Tongue (tissue), 2 donors: ENCODE data around the gene DNAH9. TPM values are rescaled to one million over a fixed set of nuclear protein-coding genes. Genes with fewer than 3 reads are reported as not detected.

ENCODE experiments used
- DNase-seq: peaks from one replicate; pipeline ENCODE4 v3.0.0-alpha.2; 2015
- total RNA-seq: library from RNA; depleted of rRNA; stranded (reverse); fragments of >200 nt; gene quantifications from one replicate; pipeline ENCODE4 v1.2.3, GENCODE V29; 2014

Gene DNAH9
- total RNA-seq, 1 donor from 2014 or later: 1.3 TPM

DNA sequence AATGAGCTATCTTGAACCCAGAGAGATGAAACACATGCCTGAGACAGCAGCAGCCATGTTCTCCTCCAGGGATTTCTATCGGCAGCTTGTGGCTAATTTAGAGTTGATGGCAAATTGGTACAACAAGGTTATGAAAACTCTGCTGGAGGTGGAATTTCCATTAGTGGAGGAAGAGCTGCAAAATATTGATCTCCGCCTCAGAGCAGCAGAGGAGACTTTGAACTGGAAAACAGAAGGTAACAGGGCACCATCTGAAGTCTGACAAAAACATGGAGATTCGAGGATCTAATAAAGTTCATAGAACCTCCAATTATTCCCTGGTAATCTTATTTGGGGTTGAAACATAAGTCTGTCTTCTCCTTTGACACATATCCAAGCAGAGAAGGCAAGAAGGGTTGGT is 52.8 kb downstream of the DNAH9 start:
- no peak for DNase-seq

DNA sequence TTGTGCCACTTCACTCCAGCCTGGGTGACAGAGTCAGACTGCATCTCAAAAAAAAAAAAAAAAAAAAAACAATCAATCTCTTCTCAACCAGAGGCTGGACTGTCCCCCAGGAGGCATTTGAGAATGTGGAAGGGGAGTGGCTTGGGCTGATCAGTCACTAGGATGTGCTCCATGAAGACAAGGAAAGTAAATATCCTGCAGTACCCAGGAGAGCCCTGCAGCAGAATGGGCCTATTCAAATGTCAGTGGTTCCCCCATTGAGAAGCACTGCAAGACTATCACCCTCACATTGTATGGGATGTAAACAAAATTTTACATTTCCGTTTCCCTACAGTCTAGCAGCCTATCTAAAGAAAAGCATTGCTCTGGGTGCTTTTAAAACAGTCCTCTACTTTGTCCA is 70.3 kb downstream of the DNAH9 start:
- DNase-seq: no peak

DNA sequence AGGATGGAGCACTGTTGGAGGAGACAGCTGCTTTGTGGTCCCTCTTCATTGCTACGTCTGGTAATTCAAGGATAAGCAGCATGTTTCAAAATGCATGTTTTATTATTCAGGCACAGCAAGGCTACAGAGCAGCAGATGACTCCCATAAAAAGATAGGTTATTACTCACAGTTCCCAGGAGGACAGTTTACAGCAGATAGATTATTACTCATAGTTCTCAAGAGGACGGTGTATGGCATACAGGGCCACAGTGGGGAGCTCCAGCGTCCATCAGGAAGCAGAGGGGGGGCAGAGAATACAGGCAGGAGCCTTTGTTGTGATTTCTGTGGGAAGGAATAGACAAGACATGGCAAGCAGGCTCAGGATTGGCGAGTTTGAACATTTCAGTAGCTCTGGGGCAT is 72.9 kb downstream of the DNAH9 start:
- DNase-seq: no peak

DNA sequence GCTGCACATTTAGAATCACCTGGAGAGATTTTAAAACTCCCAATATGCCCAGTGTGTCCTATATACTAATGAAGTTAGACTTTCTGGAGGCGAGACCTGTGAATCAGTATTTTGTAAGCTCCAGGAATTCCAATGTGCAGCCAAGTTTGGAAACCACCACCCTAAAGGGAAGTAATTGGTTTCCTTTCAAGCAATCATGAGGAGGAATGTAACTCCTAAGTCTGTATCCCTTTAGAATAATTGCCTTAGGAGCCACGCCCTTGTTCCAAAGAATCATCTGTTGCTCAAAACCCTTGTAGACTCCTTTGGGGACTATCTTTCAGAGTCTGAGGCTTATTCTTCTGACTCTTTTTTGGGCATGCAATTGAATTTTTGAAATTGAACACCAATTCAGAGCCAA is 84.4 kb downstream of the DNAH9 start:
- no peak for DNase-seq

DNA sequence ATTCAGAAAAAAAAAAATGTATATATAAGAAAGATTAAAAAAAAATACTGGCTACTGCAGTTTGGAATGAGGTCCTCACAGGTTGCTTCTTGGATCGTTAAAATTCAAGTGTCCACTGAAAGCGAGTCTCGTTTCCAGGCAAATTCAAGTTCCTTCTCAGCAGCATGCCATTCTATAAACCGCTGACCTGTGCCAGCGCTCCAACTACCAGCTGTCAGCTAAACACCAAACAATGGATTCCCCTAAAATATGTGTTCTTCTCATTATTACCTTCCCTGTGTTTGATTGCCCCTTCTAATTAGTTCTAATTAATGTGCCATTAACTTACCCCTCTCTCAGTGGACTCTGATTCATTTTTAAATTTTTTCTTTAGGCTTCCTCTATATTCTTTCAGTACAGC is 92.4 kb downstream of the DNAH9 start:
- DNase-seq: peak; percentile 7

DNA sequence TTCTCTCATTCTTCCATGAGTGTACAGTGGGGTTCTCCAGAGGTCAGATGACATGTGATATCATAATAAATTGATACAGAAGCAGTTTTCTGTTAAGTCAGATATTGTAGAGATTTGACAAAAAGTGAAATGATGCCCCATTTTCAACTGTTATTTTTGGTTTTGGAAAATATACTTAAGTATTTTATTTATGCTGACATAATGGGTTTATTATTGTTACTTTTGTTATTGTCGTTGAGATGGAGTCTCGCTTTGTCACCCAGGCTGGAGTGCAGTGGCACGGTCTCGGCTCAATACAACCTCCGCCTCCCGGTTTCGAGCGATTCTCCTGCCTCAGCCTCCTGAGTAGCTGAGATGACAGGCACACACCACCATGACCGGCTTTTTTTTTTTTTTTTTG is 94.4 kb downstream of the DNAH9 start:
- no peak for DNase-seq

DNA sequence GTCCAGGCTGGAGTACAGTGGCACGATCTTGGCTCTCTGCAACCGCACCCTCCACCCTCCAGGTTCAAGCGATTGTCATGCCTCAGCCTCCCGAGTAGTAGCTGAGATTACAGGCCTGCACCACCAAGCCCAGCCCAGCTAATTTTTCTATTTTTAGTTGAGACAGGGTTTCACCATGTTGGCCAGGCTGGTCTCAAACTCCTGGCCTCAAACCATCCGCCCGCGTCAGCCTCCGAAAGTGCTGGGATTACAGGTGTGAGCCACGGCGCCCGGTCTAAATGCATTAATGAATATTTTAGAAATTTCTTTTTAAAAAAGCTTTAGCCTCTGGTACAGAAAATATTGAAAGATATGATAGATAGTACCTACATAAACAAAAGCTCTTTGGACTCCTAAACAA is 95.0 kb downstream of the DNAH9 start:
- no peak for DNase-seq

DNA sequence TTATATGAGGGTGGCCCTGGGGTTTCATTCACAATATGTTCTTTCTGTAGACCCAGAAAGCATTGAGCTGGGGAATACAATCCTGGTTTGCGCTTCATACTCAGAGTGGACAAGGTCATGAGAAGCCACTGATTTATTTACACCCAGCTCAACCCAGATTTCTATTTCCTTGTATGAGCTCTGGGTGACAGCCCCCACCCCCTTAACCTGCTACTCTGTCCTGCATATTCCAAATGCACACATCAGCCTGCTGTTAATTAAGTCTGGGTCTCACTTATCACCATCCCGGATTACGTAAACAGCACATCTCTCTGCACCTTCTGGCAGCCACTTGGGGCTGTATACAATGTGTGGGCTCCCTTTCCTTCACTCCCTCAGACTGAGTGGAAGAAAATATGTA is 102.4 kb downstream of the DNAH9 start:
- no peak for DNase-seq

DNA sequence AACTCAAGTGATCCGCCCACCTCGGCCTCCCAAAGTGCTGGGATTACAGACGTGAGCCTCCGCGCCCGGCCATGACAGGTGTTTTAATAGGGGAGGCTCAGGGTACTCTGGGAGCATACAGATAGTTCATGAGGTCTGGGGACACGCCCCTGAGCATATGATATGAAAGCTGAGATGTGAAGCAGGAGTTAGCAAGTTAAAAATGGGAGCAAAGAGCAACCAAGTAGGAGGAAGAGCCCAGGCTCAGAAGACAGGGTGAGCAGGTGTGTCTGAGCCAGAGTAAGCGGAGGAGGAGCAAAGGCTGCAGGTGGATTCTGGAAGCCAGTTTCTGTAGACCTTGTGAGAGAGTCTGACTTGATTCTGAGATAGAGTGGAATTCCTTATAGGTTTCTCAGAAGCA is 103.6 kb downstream of the DNAH9 start:
- DNase-seq: peak; percentile 52

DNA sequence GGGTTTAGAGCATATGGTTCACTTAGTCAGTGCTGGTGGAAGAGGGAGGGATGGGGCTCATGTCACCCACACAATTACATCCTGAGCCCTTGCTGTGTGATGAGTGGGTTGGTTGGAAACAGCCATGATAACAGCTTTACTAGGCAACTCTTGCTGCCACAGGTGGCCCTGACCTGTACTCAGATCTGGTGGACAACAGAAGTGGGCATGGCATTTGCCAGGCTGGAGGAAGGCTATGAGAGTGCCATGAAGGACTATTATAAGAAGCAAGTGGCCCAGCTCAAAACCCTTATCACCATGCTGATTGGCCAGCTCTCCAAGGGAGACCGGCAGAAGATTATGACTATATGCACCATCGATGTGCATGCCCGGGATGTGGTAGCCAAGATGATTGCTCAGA is 105.8 kb downstream of the DNAH9 start:
- no peak for DNase-seq

DNA sequence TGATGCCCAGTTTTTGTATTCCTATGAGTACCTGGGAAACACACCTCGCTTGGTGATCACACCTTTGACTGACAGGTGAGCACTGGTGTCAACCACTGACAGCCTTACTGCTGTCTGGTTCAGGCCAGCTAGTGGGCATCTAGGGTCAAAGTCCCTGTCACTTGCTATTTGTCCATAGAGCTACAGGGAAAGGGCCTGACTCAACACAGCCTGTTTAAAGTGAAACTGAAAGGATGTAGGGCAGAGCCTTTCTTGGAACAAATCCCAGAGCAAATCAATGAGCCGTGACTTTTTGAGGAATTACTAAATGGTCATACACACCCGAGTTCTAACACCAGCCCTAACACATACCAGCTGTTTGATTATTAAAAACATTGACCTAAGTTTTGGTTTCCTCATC is 106.8 kb downstream of the DNAH9 start:
- DNase-seq: peak; percentile 48

DNA sequence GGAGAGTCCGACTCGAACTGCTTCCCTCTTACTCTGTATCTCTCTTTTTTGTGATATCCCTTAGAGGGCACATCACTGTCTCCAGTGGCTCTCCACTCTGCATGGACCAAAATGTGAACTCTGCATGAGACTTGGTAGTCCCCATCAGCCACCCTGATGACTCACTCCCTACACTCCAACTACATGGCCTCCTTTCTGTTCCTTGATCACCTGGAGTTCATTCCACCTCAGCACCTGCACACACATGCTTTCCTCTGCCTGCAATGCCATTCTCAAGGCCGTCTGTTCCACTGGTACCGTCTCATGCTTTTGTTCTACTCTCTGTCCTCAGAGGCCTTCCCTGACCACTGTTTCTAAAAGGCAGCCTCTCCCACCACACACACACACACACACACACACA is 109.3 kb downstream of the DNAH9 start:
- DNase-seq: no peak

DNA sequence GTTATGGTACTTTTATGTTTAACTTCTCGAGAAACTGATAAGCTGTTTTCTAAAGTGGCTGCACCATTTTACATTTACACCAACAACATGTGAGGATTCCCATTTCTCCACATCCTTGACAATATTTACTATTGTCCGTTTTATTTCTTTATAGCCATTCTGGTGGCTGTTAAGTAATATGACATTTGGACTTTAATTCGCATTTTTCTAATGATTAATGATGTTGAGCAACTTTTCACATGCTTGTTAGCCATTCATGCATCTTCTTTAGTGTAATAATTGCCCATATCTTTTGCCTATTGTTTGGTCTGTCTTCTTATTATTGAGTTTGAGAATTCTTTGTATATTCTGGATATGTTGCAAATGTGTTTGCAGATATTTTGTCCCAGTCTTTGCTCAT is 114.2 kb downstream of the DNAH9 start:
- no peak for DNase-seq

DNA sequence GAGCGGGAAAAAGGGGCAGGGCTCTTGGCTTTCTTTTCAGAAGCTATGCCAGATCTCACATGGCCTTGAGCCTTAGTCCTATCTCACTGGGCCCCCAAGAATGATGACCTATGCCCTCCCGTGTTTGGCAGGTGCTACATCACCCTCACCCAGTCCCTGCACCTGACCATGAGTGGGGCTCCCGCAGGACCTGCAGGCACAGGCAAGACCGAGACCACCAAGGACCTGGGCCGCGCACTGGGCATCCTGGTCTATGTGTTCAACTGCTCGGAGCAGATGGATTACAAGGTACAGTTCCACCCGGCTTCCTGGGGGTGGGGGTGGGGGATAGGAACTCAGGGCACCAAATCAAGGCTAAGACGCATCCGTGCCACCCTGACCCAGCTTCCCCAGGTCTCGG is 120.9 kb downstream of the DNAH9 start:
- DNase-seq: no peak

DNA sequence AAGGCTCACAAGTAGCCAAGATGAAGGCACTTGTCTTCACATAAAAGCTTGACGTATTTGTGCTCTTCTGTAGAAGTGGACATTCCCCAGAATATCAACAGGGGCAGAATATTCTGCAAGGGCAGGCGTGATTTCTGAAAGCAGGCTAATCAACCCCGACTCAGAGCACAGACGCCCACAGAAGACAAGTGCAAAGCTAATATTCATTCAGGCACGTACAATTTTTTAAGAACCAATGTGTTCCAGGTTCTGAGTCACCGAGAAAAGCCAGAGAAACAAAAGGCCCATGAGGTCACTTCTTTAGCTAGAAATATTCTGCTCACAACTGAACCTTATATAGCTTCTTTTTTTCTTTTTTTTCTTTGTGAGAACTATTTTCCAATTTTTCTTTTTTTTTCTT is 121.6 kb downstream of the DNAH9 start:
- no peak for DNase-seq

DNA sequence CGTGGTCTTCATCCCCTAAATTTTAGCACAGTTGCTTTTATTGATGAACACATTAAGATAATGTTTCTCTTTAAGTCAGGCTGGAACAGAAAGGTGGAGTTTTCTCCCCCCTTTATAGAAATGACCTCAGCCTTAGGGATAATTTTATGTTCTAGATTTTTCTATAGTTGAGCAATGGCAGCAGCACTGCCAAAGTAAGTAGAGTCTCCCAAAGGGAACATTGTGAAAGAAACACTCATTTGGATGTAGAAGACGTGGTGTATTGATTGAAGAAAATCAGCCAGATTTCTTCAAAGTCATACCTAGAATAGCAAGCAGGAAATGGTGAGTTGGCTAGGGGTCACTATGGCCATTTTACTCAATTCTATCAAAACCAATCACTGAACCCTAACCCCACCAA is 122.5 kb downstream of the DNAH9 start:
- DNase-seq: no peak

DNA sequence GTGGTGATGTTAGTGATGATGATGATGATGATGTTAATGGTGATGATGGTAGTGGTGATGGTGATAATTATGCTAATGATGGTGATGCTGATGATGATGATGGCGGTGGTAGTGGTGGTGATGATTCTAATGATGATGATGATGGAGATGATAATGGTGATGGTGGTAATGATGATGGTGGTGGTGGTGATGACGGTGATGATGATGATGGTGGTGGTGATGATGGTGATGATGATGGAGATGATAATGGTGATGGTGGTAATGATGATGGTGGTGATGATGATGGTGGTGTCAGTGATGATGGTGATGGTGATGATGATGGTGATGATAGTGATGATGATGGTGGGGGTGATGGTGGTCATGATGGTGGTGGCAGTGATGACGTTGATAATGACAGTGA is 132.5 kb downstream of the DNAH9 start:
- no peak for DNase-seq

DNA sequence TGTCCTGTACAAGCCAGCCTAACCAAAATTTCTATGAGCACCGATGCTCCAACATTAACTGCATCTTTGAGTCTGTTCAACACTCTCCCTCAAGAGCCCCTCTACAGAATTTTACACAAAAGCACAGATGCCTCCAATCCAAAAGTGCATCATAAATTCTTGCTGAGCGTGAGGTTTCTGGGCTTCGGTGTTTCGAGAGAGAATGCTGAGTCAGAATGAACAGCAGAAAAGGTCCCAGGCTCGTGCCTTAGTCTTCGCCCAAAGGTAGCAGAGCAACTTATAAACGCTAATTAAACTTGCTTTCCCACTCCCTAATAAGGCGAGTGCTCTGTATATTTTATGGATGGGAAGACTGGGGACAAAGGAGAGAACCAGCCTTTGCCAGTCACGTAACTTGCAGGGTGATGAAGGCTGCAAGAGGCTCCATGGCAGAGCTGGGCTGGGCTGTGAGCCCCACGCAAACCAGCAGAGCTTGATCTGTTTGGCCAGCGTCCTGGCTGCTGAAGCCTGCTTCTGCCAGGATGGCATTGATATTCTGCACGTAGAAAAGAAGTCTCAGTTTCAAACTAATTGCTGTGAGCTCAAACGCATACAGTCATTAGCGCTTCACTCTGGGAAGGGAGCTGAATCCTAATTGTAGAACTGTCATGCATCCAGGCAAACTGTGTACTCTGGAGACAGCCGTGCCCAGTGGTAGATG is 138.5 kb downstream of the DNAH9 start:
- DNase-seq: peak; percentile 3

DNA sequence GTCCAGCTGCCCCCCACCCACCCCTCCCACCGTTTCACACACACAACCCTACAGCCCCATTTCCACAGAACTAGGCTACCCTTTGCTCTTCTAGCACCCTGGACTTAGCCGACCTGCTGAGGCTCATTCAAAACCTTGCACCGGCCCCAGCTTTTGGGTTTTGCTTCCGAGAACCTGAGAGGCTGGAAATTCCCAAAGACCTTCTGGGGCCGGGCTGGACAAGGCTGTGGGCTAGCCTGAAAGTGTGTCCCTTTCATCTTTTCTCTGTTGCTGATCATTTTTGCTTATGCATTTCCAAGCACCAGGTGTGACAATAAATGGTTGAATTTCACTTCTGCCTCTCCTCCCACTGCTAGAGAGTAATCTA is 139.0 kb downstream of the DNAH9 start:
- no peak for DNase-seq

DNA sequence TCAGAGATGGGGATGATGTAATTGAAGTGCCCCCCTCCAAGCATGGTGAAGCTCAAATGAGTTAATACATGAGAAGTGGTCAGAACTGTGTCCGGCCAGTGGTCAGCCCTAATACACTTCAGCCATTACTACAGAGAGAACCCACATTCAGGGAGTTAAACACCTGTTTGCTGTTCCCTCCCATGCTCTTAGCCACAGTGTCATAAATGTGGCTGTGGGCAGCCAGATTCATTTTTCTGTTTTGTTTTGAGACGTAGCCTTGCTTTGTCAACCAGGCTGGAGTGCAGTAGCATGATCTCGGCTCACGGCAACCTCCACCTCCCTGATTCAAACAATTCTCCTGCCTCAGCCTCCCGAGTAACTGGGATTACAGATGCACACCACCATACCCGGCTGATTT is 139.9 kb downstream of the DNAH9 start:
- no peak for DNase-seq

DNA sequence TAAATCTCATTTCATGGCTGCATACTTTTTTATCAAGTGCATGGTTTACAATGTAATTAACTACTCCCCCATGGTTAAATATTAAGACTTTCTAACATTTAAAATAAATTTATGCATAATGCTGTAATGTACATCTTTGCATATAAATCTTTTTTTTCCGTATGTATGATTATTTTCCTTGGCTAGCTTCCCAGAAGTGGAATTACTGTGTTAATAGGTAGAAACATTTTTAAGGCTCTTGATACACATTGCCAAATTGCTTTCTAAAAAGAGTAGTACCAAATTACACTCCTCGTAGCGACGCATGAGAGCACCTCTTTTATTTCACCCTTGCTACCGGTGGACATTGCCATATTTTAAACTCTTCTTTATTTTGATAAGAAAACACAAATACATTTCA is 141.1 kb downstream of the DNAH9 start:
- no peak for DNase-seq

DNA sequence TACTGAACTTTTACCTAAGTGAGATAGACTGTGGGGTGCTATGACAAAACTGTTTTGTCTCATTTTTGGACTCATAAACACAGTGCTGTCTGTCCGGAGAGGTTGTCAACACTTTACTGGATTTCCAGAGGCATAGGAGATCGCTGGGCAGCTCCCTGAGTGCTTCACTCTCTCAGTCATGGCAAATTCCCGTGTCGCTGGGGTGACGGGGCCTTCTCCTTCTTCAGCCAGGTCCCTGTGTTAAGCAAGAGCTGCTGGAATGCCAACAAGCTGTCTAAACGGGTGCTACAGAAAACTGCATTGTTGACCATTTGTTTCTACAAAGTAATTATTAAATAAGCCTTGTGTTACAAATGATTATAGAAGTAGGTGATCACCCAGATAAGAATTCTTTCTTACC is 141.6 kb downstream of the DNAH9 start:
- DNase-seq: no peak

DNA sequence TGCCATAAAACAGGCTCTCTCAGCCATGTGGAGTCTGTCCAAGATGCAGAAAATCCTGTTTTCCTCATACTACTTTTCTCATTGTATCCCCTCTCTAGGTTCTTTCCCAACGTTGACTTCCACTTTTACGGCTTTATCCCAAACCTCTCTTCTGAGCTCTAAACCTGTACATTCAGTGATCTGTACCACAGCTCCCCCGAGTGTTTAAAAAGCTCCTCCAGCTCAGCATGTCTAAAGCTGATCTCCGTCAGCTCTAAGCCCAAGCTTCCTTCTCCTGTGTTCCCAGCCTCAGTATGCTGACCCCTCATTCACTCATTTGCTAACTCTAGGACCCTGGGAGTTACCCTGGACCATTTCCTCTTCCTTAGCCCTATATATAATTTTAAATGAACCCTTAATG is 144.6 kb downstream of the DNAH9 start:
- DNase-seq: peak; percentile 18

DNA sequence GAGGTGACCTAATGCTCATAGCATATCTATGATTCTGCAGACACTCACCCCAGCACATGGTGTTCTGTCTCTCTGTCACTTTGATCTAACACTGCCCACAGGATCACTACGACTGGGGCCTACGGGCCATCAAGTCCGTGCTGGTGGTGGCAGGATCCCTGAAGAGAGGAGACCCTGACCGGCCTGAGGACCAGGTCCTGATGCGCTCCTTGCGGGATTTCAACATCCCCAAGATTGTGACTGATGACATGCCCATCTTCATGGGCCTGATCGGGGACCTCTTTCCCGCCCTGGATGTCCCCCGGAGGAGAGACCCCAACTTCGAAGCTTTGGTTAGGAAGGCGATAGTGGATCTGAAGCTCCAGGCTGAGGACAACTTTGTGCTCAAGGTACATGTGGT is 146.4 kb downstream of the DNAH9 start:
- DNase-seq: no peak

DNA sequence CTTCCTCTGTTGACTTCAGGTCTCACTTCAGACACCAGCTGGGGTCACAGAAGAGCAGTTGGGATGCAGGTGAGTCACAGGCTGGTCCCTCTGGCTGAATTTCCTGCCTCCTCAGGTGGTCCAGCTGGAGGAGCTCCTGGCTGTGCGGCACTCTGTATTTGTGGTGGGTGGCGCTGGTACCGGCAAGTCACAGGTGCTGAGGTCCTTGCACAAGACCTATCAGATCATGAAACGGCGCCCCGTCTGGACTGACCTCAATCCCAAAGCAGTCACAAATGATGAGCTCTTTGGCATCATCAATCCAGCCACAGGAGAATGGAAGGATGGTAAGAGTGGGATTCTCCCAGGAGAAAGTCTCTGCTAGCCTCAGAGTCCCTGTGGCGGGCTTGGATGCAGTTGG is 149.2 kb downstream of the DNAH9 start:
- no peak for DNase-seq
